GM23248 (cell line): ENCODE measurements around the gene GPR108.
"Not testable (repeated sequence)": the region's sequence is repeated elsewhere in the genome, so short reads cannot be mapped to it uniquely, and the experiment has no call there.

Experiments used
- EZH2 ChIP-seq: fragments of 200-600 bp; sonication (generic); IDR thresholded peaks from 2 replicates; pipeline ENCODE4 v1.6.1; 2018; ENCODE audit warnings: antibody characterized with exemption, mild to moderate bottlenecking; ENCODE audit not compliant: insufficient read depth, poor library complexity, severe bottlenecking
- EZH2phosphoT487 ChIP-seq: fragments of 200-600 bp; sonication (generic); IDR thresholded peaks from 2 replicates; pipeline ENCODE4 v1.6.1; 2018; ENCODE audit warnings: antibody characterized with exemption, moderate library complexity, mild to moderate bottlenecking, low read depth; ENCODE audit not compliant: insufficient read depth

GRCh38 chr19:6771648-6772027 lies 34.3 kb upstream of the GPR108 start:
- TF ChIP-seq EZH2, EZH2phosphoT487: not testable (repeated sequence)
